Measurements from ENCODE around the gene PRKAG2. TPM values are rescaled to one million over a fixed set of nuclear protein-coding genes. Genes with fewer than 3 reads are reported as not detected.

The PRKAG2 gene
- total RNA-seq, 1 donor from 2014 or later, result 35.6 TPM

GRCh38 chr7:151509670-151510333 is 367.1 kb downstream of the PRKAG2 start:
- Histone ChIP-seq H3K4me1 (peaks cover 42% of the 10 kb centered on the region), H3K4me3 (no peak overlapping the region), H3K27ac (no peak overlapping the region), H3K9me3 (no peaks in the 10 kb centered on the region), H3K36me3 (no peaks in the 10 kb centered on the region), H3K27me3 (no peaks in the 10 kb centered on the region)
- no peak for DNase-seq
- intact Hi-C loops (cut with DNase I), result no loop called here
- no peak for ATAC-seq
- no peak for TF ChIP-seq CTCF (IDR thresholded peaks at IDR 0.05)

- Histone ChIP-seq H3K4me1 (peaks cover 46% of the 10 kb centered on the region), H3K36me3 (no peaks in the 10 kb centered on the region), H3K4me3 (no peak overlapping the region), H3K9me3 (no peaks in the 10 kb centered on the region), H3K27ac (no peak overlapping the region), H3K27me3 (no peaks in the 10 kb centered on the region)
- TF ChIP-seq CTCF (IDR thresholded peaks at IDR 0.05), result no peak
- ATAC-seq (no peak), DNase-seq (no peak)
- intact Hi-C loops (cut with DNase I), result no loop called here
Observed at GRCh38 chr7:151508991-151509390, 367.9 kb downstream of the PRKAG2 start.

- intact Hi-C loops (cut with DNase I), result no loop called here
- DNase-seq (no peak), ATAC-seq (no peak)
- H3K36me3 ChIP-seq, result no peaks in the 10 kb centered on the region
- no peak overlapping the region for H3K27ac ChIP-seq
- no peaks in the 10 kb centered on the region for H3K27me3 ChIP-seq
- H3K4me3 ChIP-seq, result no peak overlapping the region
- no peak for TF ChIP-seq CTCF (IDR thresholded peaks at IDR 0.05)
- H3K4me1 ChIP-seq, result peaks cover 51% of the 10 kb centered on the region
- H3K9me3 ChIP-seq, result no peaks in the 10 kb centered on the region
Observed at GRCh38 chr7:151507806-151508205, 369.1 kb downstream of the PRKAG2 start.

- Histone ChIP-seq H3K9me3 (no peaks in the 10 kb centered on the region), H3K27ac (no peak overlapping the region), H3K4me3 (no peak overlapping the region), H3K4me1 (peaks cover 42% of the 10 kb centered on the region), H3K27me3 (no peaks in the 10 kb centered on the region), H3K36me3 (no peaks in the 10 kb centered on the region)
- intact Hi-C loops (cut with DNase I), result no loop called here
- ATAC-seq, result no peak
- no peak for DNase-seq
- no peak for TF ChIP-seq CTCF (IDR thresholded peaks at IDR 0.05)
Observed at GRCh38 chr7:151506901-151507382, 370.0 kb downstream of the PRKAG2 start.

Other genes with a start within 250 kb of the PRKAG2 start
- gene GALNTL5, start 79.3 kb upstream of the PRKAG2 start, total RNA-seq, result not detected
- gene GALNT11, start 148.6 kb upstream of the PRKAG2 start, total RNA-seq, result 40.5 TPM

Data from upper lobe of right lung (tissue), 1 donor.